Keratinocyte (primary cell): ENCODE data around the gene PHACTR1. TPM values are rescaled to one million over a fixed set of nuclear protein-coding genes. Genes with fewer than 3 reads are reported as not detected.

Experiments used
- DNase-seq: peaks from one replicate; pipeline ENCODE4 v3.0.0-alpha.2; 2011; ENCODE audit warnings: low read depth, missing footprints, low spot score
- FAIRE-seq: peaks from 2 replicates; lab custom pipeline; 2011; peaks lifted over from hg19 to GRCh38; lab: Jason Lieb, UNC
- H2AFZ ChIP-seq: 2 replicates; pipeline ENCODE4 v1.6.0; 2012; ENCODE audit warnings: low read length, control low read depth, inconsistent platforms; ENCODE audit not compliant: control insufficient read depth
- H3K27ac ChIP-seq: 2 replicates; pipeline ENCODE4 v1.5.1; 2011; ENCODE audit warnings: low read length; ENCODE audit not compliant: control insufficient read depth, insufficient read depth
- H3K27me3 ChIP-seq: 3 replicates; pipeline ENCODE4 v1.6.0; 2011; ENCODE audit warnings: low read length; ENCODE audit not compliant: control insufficient read depth, insufficient read depth; ENCODE audit errors: extremely low read depth
- H3K36me3 ChIP-seq, 2 experiments: 2 replicates in 1 of 2; 3 replicates in 1 of 2; pipeline ENCODE4 v1.5.1; 2011; ENCODE audit warnings: low read length in 2 of 2, mild to moderate bottlenecking in 1 of 2; ENCODE audit not compliant: control insufficient read depth in 2 of 2, insufficient read depth in 2 of 2; ENCODE audit errors: extremely low read depth in 1 of 2
- H3K4me1 ChIP-seq: 3 replicates; pipeline ENCODE4 v1.5.1; 2011; ENCODE audit warnings: low read length; ENCODE audit not compliant: control insufficient read depth, insufficient read depth; ENCODE audit errors: extremely low read depth
- H3K4me2 ChIP-seq: 3 replicates; pipeline ENCODE4 v1.6.0; 2011; ENCODE audit warnings: low read depth, low read length; ENCODE audit not compliant: control insufficient read depth, insufficient read depth; ENCODE audit errors: extremely low read depth
- H3K4me3 ChIP-seq, 3 experiments: fragments of 200-600 bp in 1 of 3; sonication (generic) in 1 of 3; 2 replicates in 2 of 3; 3 replicates in 1 of 3; pipeline ENCODE4 v1.5.1; 2011 to 2016; ENCODE audit warnings: low read length in 3 of 3, mild to moderate bottlenecking in 3 of 3, control low read depth in 2 of 3, inconsistent platforms in 1 of 3, low read depth in 1 of 3, mixed read lengths in 1 of 3, mixed run types in 1 of 3, moderate library complexity in 1 of 3; ENCODE audit not compliant: control insufficient read depth in 2 of 3, insufficient read depth in 2 of 3; ENCODE audit errors: extremely low read depth in 1 of 3
- H3K79me2 ChIP-seq: 2 replicates; pipeline ENCODE4 v1.6.0; 2012; ENCODE audit warnings: low read length; ENCODE audit not compliant: control insufficient read depth, insufficient read depth
- H3K9ac ChIP-seq: 3 replicates; pipeline ENCODE4 v1.6.0; 2011; ENCODE audit warnings: low read length; ENCODE audit not compliant: control insufficient read depth, insufficient read depth; ENCODE audit errors: extremely low read depth
- H3K9me1 ChIP-seq: 3 replicates; pipeline ENCODE4 v1.6.0; 2011; ENCODE audit warnings: low read length; ENCODE audit not compliant: control insufficient read depth, insufficient read depth; ENCODE audit errors: extremely low read depth
- H3K9me3 ChIP-seq: 2 replicates; pipeline ENCODE4 v1.5.1; 2012; ENCODE audit warnings: low read depth, low read length; ENCODE audit not compliant: control insufficient read depth
- H4K20me1 ChIP-seq: 3 replicates; pipeline ENCODE4 v1.6.0; 2011; ENCODE audit warnings: low read length; ENCODE audit not compliant: control insufficient read depth, insufficient read depth; ENCODE audit errors: extremely low read depth
- CTCF ChIP-seq, 3 experiments: IDR thresholded peaks in 1 of 3; conservative IDR thresholded peaks in 1 of 3; optimal IDR thresholded peaks in 1 of 3; 2 replicates in 2 of 3; 3 replicates in 1 of 3; pipeline versions ENCODE3 to v1.5.1; 2011; ENCODE audit warnings: low read length in 3 of 3, mild to moderate bottlenecking in 3 of 3, moderate library complexity in 2 of 3, control low read depth in 1 of 3, inconsistent platforms in 1 of 3; ENCODE audit not compliant: insufficient read depth in 2 of 3; ENCODE audit errors: extremely low read depth in 1 of 3
- EZH2 ChIP-seq: IDR thresholded peaks from one replicate; pipeline ENCODE4 v1.6.1; 2012; ENCODE audit warnings: inconsistent platforms, mild to moderate bottlenecking, low read length, moderate library complexity
- dilution Hi-C: fragments of 300-500 bp; cut with MboI; formaldehyde crosslinking; loops from one replicate; pipeline ENCODE4 v1.7.0; 2020; ENCODE audit warnings: low sequenced_read_pairs; ENCODE audit not compliant: extremely low pct_ligation_motif_present
- polyA plus RNA-seq, 5 experiments: library from polyadenylated mRNA; depleted of rRNA in 3 of 5; stranded (reverse) in 3 of 5; stranded (forward) in 1 of 5; unstranded in 1 of 5; fragments of >200 nt; gene quantifications; 1 replicate in 1 of 5; 2 replicates in 3 of 5; 3 replicates in 1 of 5; pipeline versions ENCODE4 v1.2.1 to v1.2.3, GENCODE V29; 2011 to 2012; ENCODE audit warnings: missing spikeins in 2 of 5, low read depth in 1 of 5, low replicate concordance in 1 of 5

PHACTR1 gene
- polyA plus RNA-seq, 1 donor (not counting 4 experiments of a cell fraction or from before 2014, with no cell fraction given): 0.22 TPM

DNA sequence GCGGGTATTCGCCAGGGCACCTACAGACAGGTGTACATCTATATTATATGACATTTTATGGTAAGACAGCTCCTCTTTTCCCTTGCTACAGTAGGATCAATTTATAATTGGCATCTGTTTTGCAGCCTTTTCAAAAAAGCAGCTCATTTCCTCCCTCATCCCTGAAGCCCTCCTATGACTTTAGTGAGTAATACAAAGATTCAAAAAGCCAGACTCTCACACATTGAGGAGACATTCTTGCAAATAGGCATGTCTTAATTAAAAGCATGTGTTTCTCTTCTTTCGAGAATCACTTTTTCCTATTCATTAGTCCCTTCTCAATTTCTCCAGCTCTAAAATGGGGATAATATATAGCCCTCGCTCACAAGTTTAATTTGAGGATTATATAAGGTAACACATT, 328.3 kb downstream of the PHACTR1 start:
- H3K9ac ChIP-seq: no peak overlapping the region
- FAIRE-seq (no peak), DNase-seq (no peak)
- no peaks in the 10 kb centered on the region for H3K79me2 ChIP-seq
- H3K9me3 ChIP-seq: no peaks in the 10 kb centered on the region
- TF ChIP-seq EZH2: no peak
- no peak for TF ChIP-seq CTCF (optimal IDR thresholded peaks at IDR 0.05 in 1 of 3, IDR thresholded peaks at IDR 0.05 in 1 of 3, conservative IDR thresholded peaks at IDR 0.05 in 1 of 3; ENCODE audit: extremely low read depth in 1 of 3, insufficient read depth in 2 of 3, low read length in 3 of 3)
- H3K4me1 ChIP-seq: peaks cover 23% of the 10 kb centered on the region
- H3K27me3 ChIP-seq: no peaks in the 10 kb centered on the region
- no peaks in the 10 kb centered on the region for H3K36me3 ChIP-seq
- dilution Hi-C loops: no loop called here
- no peaks in the 10 kb centered on the region for H4K20me1 ChIP-seq
- H3K4me2 ChIP-seq: peak overlapping the region; percentile 69
- peak overlapping the region; percentile 32 for H3K27ac ChIP-seq
- no peaks in the 10 kb centered on the region for H3K9me1 ChIP-seq
- H2AFZ ChIP-seq: peak overlapping the region; percentile 14
- peak overlapping the region in 2 of 3 experiments; percentile 1 to 6 for H3K4me3 ChIP-seq

DNA sequence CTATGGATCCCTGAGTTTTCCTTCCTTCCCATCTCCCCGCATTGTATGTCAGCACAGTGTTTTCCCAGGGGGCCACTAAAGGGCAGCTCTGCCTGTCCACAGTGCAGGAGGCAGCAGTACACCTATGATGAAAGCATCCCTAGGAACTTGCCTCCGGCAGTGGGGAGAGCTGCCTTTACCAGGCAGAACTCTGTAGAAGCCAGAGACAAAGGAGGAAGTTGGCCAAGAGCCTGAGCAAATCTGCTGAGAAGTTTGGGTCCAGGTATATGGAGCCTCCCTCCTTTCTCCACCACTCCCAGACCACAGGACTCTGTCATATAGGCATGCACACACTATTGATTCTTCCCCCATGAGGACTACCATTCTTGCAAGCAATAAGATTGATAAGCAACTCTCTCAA, 329.1 kb downstream of the PHACTR1 start:
- Histone ChIP-seq H3K9me3 (no peaks in the 10 kb centered on the region), H3K4me3 (no peak overlapping the region)
- DNase-seq: no peak

More for the DNA sequence above, 329.1 kb downstream of the PHACTR1 start:
- H3K4me1 ChIP-seq: peaks cover 23% of the 10 kb centered on the region
- no peak overlapping the region for H3K27ac ChIP-seq
- TF ChIP-seq EZH2 (no peak), CTCF (optimal IDR thresholded peaks at IDR 0.05 in 1 of 3, IDR thresholded peaks at IDR 0.05 in 1 of 3, conservative IDR thresholded peaks at IDR 0.05 in 1 of 3; ENCODE audit: extremely low read depth in 1 of 3, insufficient read depth in 2 of 3, low read length in 3 of 3) (no peak)
- no peak overlapping the region for H3K9ac ChIP-seq
- H3K9me1 ChIP-seq: no peaks in the 10 kb centered on the region
- dilution Hi-C loops: no loop called here
- no peaks in the 10 kb centered on the region for H3K27me3 ChIP-seq
- H2AFZ ChIP-seq: no peak overlapping the region
- no peaks in the 10 kb centered on the region for H3K79me2 ChIP-seq
- no peak overlapping the region for H3K4me2 ChIP-seq
- no peaks in the 10 kb centered on the region for H4K20me1 ChIP-seq
- H3K36me3 ChIP-seq: no peaks in the 10 kb centered on the region
- no peak for FAIRE-seq
